HG02981 (cell line): ENCODE measurements around the gene NETO2.
"Not testable (repeated sequence)": the region's sequence is repeated elsewhere in the genome, so short reads cannot be mapped to it uniquely, and the experiment has no call there.

Experiments used
- ATAC-seq: cut with Tn5 transposase; IDR thresholded peaks from one replicate; pipeline ENCODE4 v1.9.1; 2021; ENCODE audit warnings: mild to moderate bottlenecking, moderate library complexity; ENCODE audit not compliant: unreplicated experiment

Gene NETO2

GRCh38 chr16:47067203-47067602 lies 76.5 kb downstream of the NETO2 start:
- ATAC-seq: no peak

- ATAC-seq: no peak
Measured at GRCh38 chr16:47065766-47066688, 77.7 kb downstream of the NETO2 start.

- ATAC-seq: no peak
Measured at GRCh38 chr16:47064775-47065174, 79.0 kb downstream of the NETO2 start.

- ATAC-seq: no peak
Measured at GRCh38 chr16:47063011-47063724, 80.6 kb downstream of the NETO2 start.

GRCh38 chr16:47061204-47061603 lies 82.5 kb downstream of the NETO2 start:
- ATAC-seq: no peak

GRCh38 chr16:47060596-47060995 lies 83.1 kb downstream of the NETO2 start:
- no peak for ATAC-seq

- ATAC-seq: no peak
Measured at GRCh38 chr16:47059991-47060390, 83.8 kb downstream of the NETO2 start.

- not testable (repeated sequence) for ATAC-seq
Measured at GRCh38 chr16:47059130-47059529, 84.6 kb downstream of the NETO2 start.

GRCh38 chr16:47058295-47059086 lies 85.3 kb downstream of the NETO2 start:
- ATAC-seq: no peak

- ATAC-seq: no peak
Measured at GRCh38 chr16:47057630-47057993, 86.1 kb downstream of the NETO2 start.

GRCh38 chr16:47056688-47057629 lies 86.8 kb downstream of the NETO2 start:
- ATAC-seq: no peak

- ATAC-seq: not testable (repeated sequence)
Measured at GRCh38 chr16:47056061-47056460, 87.7 kb downstream of the NETO2 start.

- ATAC-seq: no peak
Measured at GRCh38 chr16:47055136-47055885, 88.4 kb downstream of the NETO2 start.

GRCh38 chr16:47054306-47054705 lies 89.4 kb downstream of the NETO2 start:
- no peak for ATAC-seq

GRCh38 chr16:47053895-47054294 lies 89.8 kb downstream of the NETO2 start:
- ATAC-seq: no peak

GRCh38 chr16:47052666-47053640 lies 90.8 kb downstream of the NETO2 start:
- ATAC-seq: no peak

GRCh38 chr16:47051031-47051430 lies 92.7 kb downstream of the NETO2 start:
- no peak for ATAC-seq

GRCh38 chr16:47049901-47050583 lies 93.7 kb downstream of the NETO2 start:
- ATAC-seq: no peak
